Peyer's patch (tissue), 4 donors: ENCODE data around the gene RORC. TPM values are rescaled to one million over a fixed set of nuclear protein-coding genes. Genes with fewer than 3 reads are reported as not detected.
A peak's percentile ranks its signal among the peaks of the same experiment; 100 is the strongest.

Experiments
- DNase-seq, 3 donors: peaks; one replicate each; pipeline ENCODE4 v3.0.0-alpha.2; 2017 to 2019
- H3K27ac ChIP-seq, 4 donors: fragments of 200-600 bp; sonication (generic); one replicate each; pipeline ENCODE4 v1.5.1; 2016 to 2019
- H3K27me3 ChIP-seq, 2 donors: fragments of 200-600 bp; sonication (generic); one replicate each; pipeline ENCODE4 v1.5.1; 2019
- H3K36me3 ChIP-seq, 3 donors: fragments of 200-600 bp; sonication (generic); one replicate each; pipeline ENCODE4 v1.5.1; 2016 to 2019
- H3K4me1 ChIP-seq, 4 donors: fragments of 200-600 bp; sonication (generic); one replicate each; pipeline ENCODE4 v1.5.1; 2016 to 2019
- H3K4me3 ChIP-seq, 4 donors: fragments of 200-600 bp; sonication (generic); 1 replicate in 3 of 4; 2 replicates in 1 of 4; pipeline ENCODE4 v1.5.1; 2016 to 2019; ENCODE audit warnings: mild to moderate bottlenecking in 1 of 4
- H3K9me3 ChIP-seq, 4 donors: fragments of 200-600 bp; sonication (generic); one replicate each; pipeline ENCODE4 v1.5.1; 2016 to 2019; ENCODE audit warnings: mild to moderate bottlenecking in 1 of 4
- CTCF ChIP-seq, 6 experiments: fragments of 450-650 bp in 4 of 6; fragments of 200-600 bp in 2 of 6; sonication (generic) in 1 of 6; IDR thresholded peaks; one replicate each; pipeline ENCODE4 v1.5.1; 2017 to 2019; ENCODE audit warnings: antibody characterized with exemption in 6 of 6, mild to moderate bottlenecking in 3 of 6, moderate library complexity in 1 of 6
- POLR2A ChIP-seq, 2 donors: fragments of 450-650 bp; IDR thresholded peaks; one replicate each; pipeline ENCODE4 v1.5.1; 2017; ENCODE audit warnings: antibody characterized with exemption in 2 of 2, mild to moderate bottlenecking in 2 of 2, moderate library complexity in 2 of 2
- small RNA-seq, 2 donors: library from RNA; depleted of rRNA; stranded (forward); fragments of <200 nt; gene quantifications; one replicate each; pipeline ENCODE3, GENCODE V24; 2016
- total RNA-seq, 4 donors: library from RNA; depleted of rRNA; stranded (reverse); fragments of >200 nt; gene quantifications; one replicate each; pipeline ENCODE4 v1.1.0, GENCODE V29; 2016

The RORC gene
- total RNA-seq, 4 donors from 2014 or later: 10.7 to 70.1 (median 46.0) TPM

- peaks cover 0 to 8% (median 4%) of the 10 kb centered on the region in 4 donors for H3K4me1 ChIP-seq
- H3K4me3 ChIP-seq: peak within 1 kb of the TSS; percentile 73 to 93 (median 80)
- H3K9me3 ChIP-seq: no peaks in the 10 kb centered on the region
- peak within 1 kb of the TSS; percentile 83 to 89 (median 86) for H3K27ac ChIP-seq
- TF ChIP-seq CTCF (IDR thresholded peaks at IDR 0.05) (peak in 1 of 6 experiments; percentile 10), POLR2A (IDR thresholded peaks at IDR 0.05) (peak in 1 of 2 donors; percentile 50)
- peak; percentile 78 to 90 (median 87) for DNase-seq
- H3K36me3 ChIP-seq: peaks cover 0 to 33% (median 0%) of the 10 kb centered on the region in 3 donors
- H3K27me3 ChIP-seq: no peaks in the 10 kb centered on the region
These were observed 68.4 kb downstream of the RORC start, which contains the start of gene MRPL9 for GRCh38 chr1:151762941-151763921. TSS of gene MRPL9 (minus strand) at chr1:151763496. CDS start at chr1:151763479, 17 bp downstream.

- no peak for DNase-seq
- peaks cover 0 to 8% (median 4%) of the 10 kb centered on the region in 4 donors for H3K4me1 ChIP-seq
- H3K36me3 ChIP-seq: peaks cover 0 to 36% (median 0%) of the 10 kb centered on the region in 3 donors
- no peak overlapping the region for H3K4me3 ChIP-seq
- H3K27ac ChIP-seq: no peak overlapping the region
- H3K27me3 ChIP-seq: no peaks in the 10 kb centered on the region
- H3K9me3 ChIP-seq: no peaks in the 10 kb centered on the region
- no peak for TF ChIP-seq CTCF (IDR thresholded peaks at IDR 0.05)
- TF ChIP-seq POLR2A (IDR thresholded peaks at IDR 0.05): no peak
These were observed 70.8 kb downstream of the RORC start for GRCh38 chr1:151760597-151761385.

- no peaks in the 10 kb centered on the region for H3K9me3 ChIP-seq
- H3K36me3 ChIP-seq: peaks cover 0 to 36% (median 0%) of the 10 kb centered on the region in 3 donors
- H3K4me1 ChIP-seq: peaks cover 0 to 6% (median 3%) of the 10 kb centered on the region in 4 donors
- TF ChIP-seq CTCF (IDR thresholded peaks at IDR 0.05) (no peak), POLR2A (IDR thresholded peaks at IDR 0.05) (no peak)
- no peaks in the 10 kb centered on the region for H3K27me3 ChIP-seq
- no peak for DNase-seq
- no peak overlapping the region for H3K4me3 ChIP-seq
- H3K27ac ChIP-seq: no peak overlapping the region
These were observed 72.4 kb downstream of the RORC start for GRCh38 chr1:151759241-151759640.

- Histone ChIP-seq H3K4me3 (no peak overlapping the region), H3K9me3 (no peaks in the 10 kb centered on the region), H3K27me3 (no peaks in the 10 kb centered on the region), H3K36me3 (peaks cover 0 to 29% (median 0%) of the 10 kb centered on the region in 3 donors), H3K4me1 (no peaks in the 10 kb centered on the region), H3K27ac (no peak overlapping the region)
- no peak for DNase-seq
- TF ChIP-seq CTCF (IDR thresholded peaks at IDR 0.05): no peak
- TF ChIP-seq POLR2A (IDR thresholded peaks at IDR 0.05): no peak
These were observed 75.3 kb downstream of the RORC start for GRCh38 chr1:151756291-151756690.

Small RNAs within 50 kb of the gene (small RNA-seq; reads per million reads assigned to genes)
- 0 reads per million in 2 donors for gene RF00019

Other genes with a start within 250 kb of the RORC start
- gene SNX27, start 219.8 kb downstream of the RORC start, total RNA-seq: 10 to 100 TPM; 24.0 to 50.3 (median 35.1) TPM
- gene CELF3, start 115.0 kb downstream of the RORC start, total RNA-seq: 1 to 10 TPM; 2.5 to 7.7 (median 6.1) TPM
- not detected for gene RIIAD1, start 110.3 kb downstream of the RORC start, total RNA-seq
- gene MRPL9, start 68.3 kb downstream of the RORC start, total RNA-seq: 10 to 100 TPM; 31.3 to 92.4 (median 40.1) TPM
- 1 to 10 TPM; 1.2 to 5.0 (median 3.6) TPM for gene TDRKH, start 41.3 kb downstream of the RORC start, total RNA-seq
- 1 to 10 TPM in 3 of 4 donors, not detected in 1; 1.0 to 1.3 (median 1.1) TPM for gene LINGO4, start 26.4 kb downstream of the RORC start, total RNA-seq
- gene C2CD4D, start 8.0 kb upstream of the RORC start, total RNA-seq: under 1 TPM in 1 of 4 donors, not detected in 3; 0.54 TPM
- not detected for gene THEM5, start 21.9 kb upstream of the RORC start, total RNA-seq
- gene THEM4, start 77.7 kb upstream of the RORC start, total RNA-seq: 10 to 100 TPM in 3 of 4 donors, 1 to 10 TPM in 1; 9.1 to 45.2 (median 14.6) TPM
- gene S100A10, start 162.1 kb upstream of the RORC start, total RNA-seq: 100 to 1,000 TPM in 3 of 4 donors, 10 to 100 TPM in 1; 90.0 to 223 (median 154) TPM
- gene S100A11, start 205.2 kb upstream of the RORC start, total RNA-seq: 10 to 100 TPM; 33.3 to 75.1 (median 72.0) TPM